HL-60 (cell line): ENCODE measurements around the gene TMC8.
"Not testable (repeated sequence)": the region's sequence is repeated elsewhere in the genome, so short reads cannot be mapped to it uniquely, and the experiment has no call there.

Experiments
- DNase-seq, 2 experiments: peaks; one replicate each; pipeline ENCODE4 v3.0.0-alpha.2; 2010 to 2020; ENCODE audit warnings: low read depth in 1 of 2, low spot score in 1 of 2
- H3K27ac ChIP-seq: fragments of 250-450 bp; sonication (Bioruptor Pico); replicated peaks from 2 replicates; pipeline ENCODE4 v1.5.1; 2020; ENCODE audit warnings: mild to moderate bottlenecking, moderate library complexity
- H3K27me3 ChIP-seq: fragments of 250-450 bp; sonication (Bioruptor Pico); 2 replicates; pipeline ENCODE4 v1.5.1; 2021; ENCODE audit warnings: mild to moderate bottlenecking, moderate library complexity; ENCODE audit not compliant: insufficient read depth, poor library complexity, severe bottlenecking
- H3K4me3 ChIP-seq: replicated peaks from 2 replicates; pipeline ENCODE4 v1.5.1; 2011; ENCODE audit warnings: mild to moderate bottlenecking, control low read depth, low read length; ENCODE audit not compliant: insufficient read depth
- GABPA ChIP-seq: IDR thresholded peaks from 2 replicates; pipeline ENCODE4 v1.6.1; 2012; ENCODE audit warnings: low read depth
- POLR2AphosphoS5 ChIP-seq: IDR thresholded peaks from 2 replicates; pipeline ENCODE4 v1.6.1; 2012; ENCODE audit warnings: low read depth
- SPI1 ChIP-seq: IDR thresholded peaks from 2 replicates; pipeline ENCODE4 v1.6.1; 2012; ENCODE audit warnings: low read depth, mild to moderate bottlenecking, borderline replicate concordance
- TF ChIP-seq, protein P1 (sequence below): IDR thresholded peaks from one replicate; pipeline ENCODE4 v1.5.1; 2011; ENCODE audit warnings: low read length, control low read depth, inconsistent platforms; ENCODE audit not compliant: insufficient read depth
- TF ChIP-seq, protein P2 (sequence below): IDR thresholded peaks from 2 replicates; pipeline ENCODE4 v1.6.1; 2012; ENCODE audit warnings: low read depth; ENCODE audit not compliant: insufficient replicate concordance

TMC8 gene

DNA sequence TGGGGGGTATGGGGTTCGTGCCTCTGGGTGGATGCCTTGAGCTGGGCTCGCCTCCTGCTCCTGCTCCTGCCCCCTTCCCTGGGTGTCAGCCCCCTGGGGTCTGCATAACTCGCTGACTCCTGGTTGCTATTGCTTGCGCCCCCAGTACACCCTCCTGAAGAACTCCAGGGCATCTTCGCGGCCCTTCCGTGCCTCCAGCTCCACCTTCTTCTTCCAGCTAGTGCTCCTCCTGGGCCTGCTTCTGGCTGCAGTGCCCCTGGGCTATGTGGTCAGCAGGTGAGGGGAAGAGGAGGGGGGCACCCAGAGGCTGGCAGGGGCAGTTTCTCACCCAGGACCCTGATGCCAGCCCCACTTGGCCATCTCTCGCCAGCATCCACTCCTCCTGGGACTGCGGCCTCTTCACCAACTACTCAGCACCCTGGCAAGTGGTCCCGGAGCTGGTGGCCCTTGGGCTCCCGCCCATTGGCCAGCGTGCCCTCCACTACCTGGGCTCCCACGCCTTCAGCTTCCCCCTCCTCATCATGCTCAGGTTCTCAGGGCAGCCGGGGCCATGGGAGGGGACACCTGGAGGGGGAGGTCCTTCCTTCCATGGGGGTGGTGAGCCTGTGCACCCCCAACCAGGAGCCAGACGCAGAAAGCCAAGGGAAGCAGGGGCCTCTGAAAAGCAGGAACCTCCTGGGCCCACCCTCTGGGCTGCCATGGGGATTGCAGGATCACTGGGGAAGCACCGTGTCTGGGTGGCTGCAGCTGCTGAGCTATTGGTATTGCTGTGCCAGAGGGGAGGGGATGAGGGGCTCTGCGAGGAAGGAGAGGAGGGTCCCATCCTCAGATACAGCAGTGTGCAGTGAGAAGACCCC, 7.9 kb downstream of the TMC8 start:
- Histone ChIP-seq H3K27me3 (no peaks in the 10 kb centered on the region), H3K4me3 (no peak overlapping the region), H3K27ac (peak overlapping the region; percentile 2; the same call in 1 of the 2 replicates)
- no peak; the same call in 1 of the 2 replicates for TF ChIP-seq POLR2AphosphoS5
- no peak for TF ChIP-seq GABPA
- TF ChIP-seq, protein P1, sequence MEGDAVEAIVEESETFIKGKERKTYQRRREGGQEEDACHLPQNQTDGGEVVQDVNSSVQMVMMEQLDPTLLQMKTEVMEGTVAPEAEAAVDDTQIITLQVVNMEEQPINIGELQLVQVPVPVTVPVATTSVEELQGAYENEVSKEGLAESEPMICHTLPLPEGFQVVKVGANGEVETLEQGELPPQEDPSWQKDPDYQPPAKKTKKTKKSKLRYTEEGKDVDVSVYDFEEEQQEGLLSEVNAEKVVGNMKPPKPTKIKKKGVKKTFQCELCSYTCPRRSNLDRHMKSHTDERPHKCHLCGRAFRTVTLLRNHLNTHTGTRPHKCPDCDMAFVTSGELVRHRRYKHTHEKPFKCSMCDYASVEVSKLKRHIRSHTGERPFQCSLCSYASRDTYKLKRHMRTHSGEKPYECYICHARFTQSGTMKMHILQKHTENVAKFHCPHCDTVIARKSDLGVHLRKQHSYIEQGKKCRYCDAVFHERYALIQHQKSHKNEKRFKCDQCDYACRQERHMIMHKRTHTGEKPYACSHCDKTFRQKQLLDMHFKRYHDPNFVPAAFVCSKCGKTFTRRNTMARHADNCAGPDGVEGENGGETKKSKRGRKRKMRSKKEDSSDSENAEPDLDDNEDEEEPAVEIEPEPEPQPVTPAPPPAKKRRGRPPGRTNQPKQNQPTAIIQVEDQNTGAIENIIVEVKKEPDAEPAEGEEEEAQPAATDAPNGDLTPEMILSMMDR: no peak
- TF ChIP-seq, protein P2, sequence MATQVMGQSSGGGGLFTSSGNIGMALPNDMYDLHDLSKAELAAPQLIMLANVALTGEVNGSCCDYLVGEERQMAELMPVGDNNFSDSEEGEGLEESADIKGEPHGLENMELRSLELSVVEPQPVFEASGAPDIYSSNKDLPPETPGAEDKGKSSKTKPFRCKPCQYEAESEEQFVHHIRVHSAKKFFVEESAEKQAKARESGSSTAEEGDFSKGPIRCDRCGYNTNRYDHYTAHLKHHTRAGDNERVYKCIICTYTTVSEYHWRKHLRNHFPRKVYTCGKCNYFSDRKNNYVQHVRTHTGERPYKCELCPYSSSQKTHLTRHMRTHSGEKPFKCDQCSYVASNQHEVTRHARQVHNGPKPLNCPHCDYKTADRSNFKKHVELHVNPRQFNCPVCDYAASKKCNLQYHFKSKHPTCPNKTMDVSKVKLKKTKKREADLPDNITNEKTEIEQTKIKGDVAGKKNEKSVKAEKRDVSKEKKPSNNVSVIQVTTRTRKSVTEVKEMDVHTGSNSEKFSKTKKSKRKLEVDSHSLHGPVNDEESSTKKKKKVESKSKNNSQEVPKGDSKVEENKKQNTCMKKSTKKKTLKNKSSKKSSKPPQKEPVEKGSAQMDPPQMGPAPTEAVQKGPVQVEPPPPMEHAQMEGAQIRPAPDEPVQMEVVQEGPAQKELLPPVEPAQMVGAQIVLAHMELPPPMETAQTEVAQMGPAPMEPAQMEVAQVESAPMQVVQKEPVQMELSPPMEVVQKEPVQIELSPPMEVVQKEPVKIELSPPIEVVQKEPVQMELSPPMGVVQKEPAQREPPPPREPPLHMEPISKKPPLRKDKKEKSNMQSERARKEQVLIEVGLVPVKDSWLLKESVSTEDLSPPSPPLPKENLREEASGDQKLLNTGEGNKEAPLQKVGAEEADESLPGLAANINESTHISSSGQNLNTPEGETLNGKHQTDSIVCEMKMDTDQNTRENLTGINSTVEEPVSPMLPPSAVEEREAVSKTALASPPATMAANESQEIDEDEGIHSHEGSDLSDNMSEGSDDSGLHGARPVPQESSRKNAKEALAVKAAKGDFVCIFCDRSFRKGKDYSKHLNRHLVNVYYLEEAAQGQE: no peak
- TF ChIP-seq SPI1: no peak
- DNase-seq: peak in 1 of 2 experiments; percentile 14

DNA sequence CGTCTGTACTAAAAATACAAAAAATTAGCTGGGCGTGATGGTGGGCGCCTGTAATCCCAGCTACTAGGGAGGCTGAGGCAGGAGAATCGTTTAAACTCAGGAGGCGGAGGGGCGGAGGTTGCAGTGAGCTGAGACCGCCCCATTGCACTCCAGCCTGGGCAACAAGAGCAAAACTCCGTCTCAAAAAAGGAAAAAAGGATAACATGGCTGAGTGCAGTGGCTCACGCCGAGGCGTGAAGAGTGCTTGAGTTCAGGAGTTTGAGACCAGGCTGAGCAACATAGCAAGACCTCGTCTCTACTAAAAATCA, 9.2 kb downstream of the TMC8 start:
- DNase-seq, H3K27ac ChIP-seq, H3K27me3 ChIP-seq, H3K4me3 ChIP-seq: not testable (repeated sequence)

DNA sequence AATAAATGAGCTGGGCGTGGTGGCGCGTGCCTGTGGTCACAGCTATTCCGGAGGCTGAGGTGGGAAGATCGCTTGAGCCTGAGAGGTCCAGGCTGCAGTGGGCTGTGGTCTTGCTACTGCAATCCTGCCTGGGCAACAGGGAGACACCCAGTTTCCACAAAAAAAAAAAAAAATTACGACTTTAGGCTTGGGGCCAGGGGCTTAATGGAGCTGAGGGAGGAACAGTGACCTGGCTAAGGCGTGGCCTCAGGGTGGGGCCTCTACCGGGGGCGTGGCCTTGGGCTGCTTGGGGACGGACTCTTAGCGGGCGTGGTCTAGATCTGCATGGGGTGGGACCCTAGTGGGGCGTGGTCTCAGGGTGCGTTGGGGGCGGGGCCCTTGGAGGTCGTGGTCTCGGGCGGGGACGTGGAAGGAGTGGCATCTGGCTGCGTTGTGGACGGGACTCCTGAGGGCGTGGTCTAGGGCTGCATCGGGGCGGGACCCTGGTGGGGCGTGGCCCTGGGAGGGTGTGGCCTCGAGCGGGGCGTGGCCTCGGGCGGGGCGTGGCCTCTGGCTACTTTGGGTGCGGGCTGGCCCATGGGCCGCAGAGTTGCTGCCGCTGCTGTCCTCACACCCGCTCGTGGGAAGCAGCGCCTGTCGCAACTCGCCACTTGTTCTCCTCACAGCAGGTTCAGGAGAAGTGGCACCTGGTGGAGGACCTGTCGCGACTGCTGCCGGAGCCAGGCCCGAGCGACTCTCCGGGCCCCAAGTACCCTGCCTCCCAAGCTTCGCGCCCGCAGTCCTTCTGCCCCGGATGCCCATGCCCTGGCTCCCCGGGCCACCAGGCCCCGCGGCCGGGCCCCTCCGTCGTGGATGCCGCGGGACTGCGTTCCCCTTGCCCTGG, 9.8 kb downstream of the TMC8 start:
- 0 out of 2 replicates have a peak overlapping the region, but pooled peaks have one; percentile 3 for H3K27ac ChIP-seq
- DNase-seq: peak; percentile 97 to 98
- H3K27me3 ChIP-seq: no peaks in the 10 kb centered on the region
- no peak overlapping the region for H3K4me3 ChIP-seq
- peak; percentile 30; the same call in 1 of the 2 replicates for TF ChIP-seq SPI1
- TF ChIP-seq, protein P2: no peak
- TF ChIP-seq POLR2AphosphoS5: peak; percentile 90

DNA sequence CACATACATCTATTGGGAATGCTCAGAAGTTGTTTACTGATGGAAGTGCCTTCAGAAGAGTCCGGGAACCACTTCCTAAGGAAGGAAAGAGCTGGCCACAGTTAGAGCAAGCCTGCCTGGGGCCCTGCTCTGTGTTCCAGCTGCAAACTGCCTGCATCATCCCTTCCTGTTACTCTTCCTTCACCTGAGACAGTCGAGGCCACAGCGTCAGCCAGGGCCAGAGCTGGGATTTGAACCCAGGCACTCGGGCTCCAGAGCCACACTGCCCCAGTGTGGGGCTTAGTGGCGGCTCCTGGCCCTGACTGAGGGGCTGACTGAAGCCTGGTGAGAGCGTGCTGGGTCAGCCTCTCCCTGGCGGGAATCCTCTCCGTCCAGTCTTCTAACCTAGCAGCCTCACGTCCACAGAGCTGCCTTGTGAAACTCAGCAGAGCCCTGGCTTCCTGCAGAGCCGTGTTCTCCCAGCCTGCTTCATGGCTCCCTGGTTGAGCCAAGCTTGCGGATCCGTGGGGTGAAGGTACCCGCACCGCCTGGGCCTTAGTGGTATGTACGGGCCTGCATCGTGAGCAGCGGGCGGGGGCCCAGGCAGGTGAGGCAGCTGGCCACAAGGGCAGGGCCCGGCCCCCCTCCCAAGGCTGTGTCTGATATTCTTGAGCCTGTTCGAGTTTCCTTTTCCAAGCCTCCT, 11.0 kb downstream of the TMC8 start:
- no peak for DNase-seq
- H3K27ac ChIP-seq: no peak overlapping the region
- H3K4me3 ChIP-seq: no peak overlapping the region

More for the DNA sequence above, 11.0 kb downstream of the TMC8 start:
- H3K27me3 ChIP-seq: no peaks in the 10 kb centered on the region
- TF ChIP-seq, protein P1: no peak
- TF ChIP-seq, protein P2: no peak
- no peak for TF ChIP-seq SPI1
